ENCODE measurements around the gene PECR.

- no peak for TF ChIP-seq EZH2 (IDR thresholded peaks at IDR 0.05)
- TF ChIP-seq POLR2AphosphoS5 (IDR thresholded peaks at IDR 0.05; ENCODE audit: borderline replicate concordance, low read depth, low read length), result no peak
Measured at GRCh38 chr2:216064014-216064630, 17.5 kb downstream of the PECR start.
